GM21381 (cell line): Measurements from ENCODE around the gene MTOR.
"Not testable (repeated sequence)": the region's sequence is repeated elsewhere in the genome, so short reads cannot be mapped to it uniquely, and the experiment has no call there.

Source experiments
- ATAC-seq: cut with Tn5 transposase; IDR thresholded peaks from one replicate; pipeline ENCODE4 v1.9.1; 2021; ENCODE audit warnings: mild to moderate bottlenecking, moderate library complexity; ENCODE audit not compliant: unreplicated experiment

MTOR gene

GRCh38 chr1:11125931-11126330 is 136.4 kb downstream of the MTOR start:
- no peak for ATAC-seq

GRCh38 chr1:11124965-11125364 is 137.4 kb downstream of the MTOR start:
- ATAC-seq, result no peak

- no peak for ATAC-seq
These were observed 146.0 kb downstream of the MTOR start for GRCh38 chr1:11116318-11116717.

- ATAC-seq, result no peak
These were observed 147.4 kb downstream of the MTOR start for GRCh38 chr1:11114966-11115365.

- no peak for ATAC-seq
These were observed 153.1 kb downstream of the MTOR start for GRCh38 chr1:11109047-11109760.

- no peak for ATAC-seq
These were observed 154.8 kb downstream of the MTOR start for GRCh38 chr1:11107599-11107998.

GRCh38 chr1:11105586-11105985 is 156.8 kb downstream of the MTOR start:
- no peak for ATAC-seq

GRCh38 chr1:11101347-11101746 is 161.0 kb downstream of the MTOR start:
- ATAC-seq, result no peak

- ATAC-seq, result not testable (repeated sequence)
These were observed 161.5 kb downstream of the MTOR start for GRCh38 chr1:11100806-11101205.

- ATAC-seq, result no peak
These were observed 162.2 kb downstream of the MTOR start for GRCh38 chr1:11100149-11100493.

GRCh38 chr1:11099310-11100148 is 162.8 kb downstream of the MTOR start, which contains the start of gene EXOSC10:
Gene EXOSC10, minus strand, starts transcription at chr1:11099869. Its CDS starts 38 bp downstream, at chr1:11099831.
- peak; percentile 89 for ATAC-seq

GRCh38 chr1:11098931-11099309 is 163.4 kb downstream of the MTOR start:
- ATAC-seq, result no peak

GRCh38 chr1:11083784-11084183 is 178.6 kb downstream of the MTOR start:
- not testable (repeated sequence) for ATAC-seq

- ATAC-seq, result no peak
These were observed 181.4 kb downstream of the MTOR start for GRCh38 chr1:11080931-11081330.

GRCh38 chr1:11078631-11079030 is 183.7 kb downstream of the MTOR start:
- no peak for ATAC-seq

- not testable (repeated sequence) for ATAC-seq
These were observed 189.0 kb downstream of the MTOR start for GRCh38 chr1:11073398-11073797.

GRCh38 chr1:11072216-11072917 is 190.0 kb downstream of the MTOR start:
- no peak for ATAC-seq

- ATAC-seq, result no peak
These were observed 190.7 kb downstream of the MTOR start for GRCh38 chr1:11071463-11072215.

GRCh38 chr1:11070876-11071275 is 191.5 kb downstream of the MTOR start:
- no peak for ATAC-seq

GRCh38 chr1:11068600-11069473 is 193.5 kb downstream of the MTOR start:
- no peak for ATAC-seq
